Adrenal gland (tissue), 5 donors: ENCODE results near the gene CALML4.

Experiments
- CTCF ChIP-seq, 6 experiments: fragments of 450-650 bp in 4 of 6; fragments of 200-600 bp in 2 of 6; sonication (generic) in 1 of 6; IDR thresholded peaks; 1 replicate in 5 of 6; 2 replicates in 1 of 6; pipeline versions ENCODE4 v1.5.1 to v1.8.0; 2016 to 2021; ENCODE audit warnings: antibody characterized with exemption in 6 of 6, mild to moderate bottlenecking in 2 of 6, moderate library complexity in 1 of 6
- POLR2A ChIP-seq, 2 donors: fragments of 450-650 bp; IDR thresholded peaks; one replicate each; pipeline ENCODE4 v1.6.1; 2017; ENCODE audit warnings: antibody characterized with exemption in 2 of 2, mild to moderate bottlenecking in 2 of 2, moderate library complexity in 1 of 2
- donor health status: DM: no; HTN: no; CAD: no.

- no peak for TF ChIP-seq CTCF (IDR thresholded peaks at IDR 0.05)
- TF ChIP-seq POLR2A (IDR thresholded peaks at IDR 0.05): no peak
These were observed 29.6 kb downstream of the CALML4 start for GRCh38 chr15:68175526-68175925.
